ENCODE results near the gene MATK.

DNA sequence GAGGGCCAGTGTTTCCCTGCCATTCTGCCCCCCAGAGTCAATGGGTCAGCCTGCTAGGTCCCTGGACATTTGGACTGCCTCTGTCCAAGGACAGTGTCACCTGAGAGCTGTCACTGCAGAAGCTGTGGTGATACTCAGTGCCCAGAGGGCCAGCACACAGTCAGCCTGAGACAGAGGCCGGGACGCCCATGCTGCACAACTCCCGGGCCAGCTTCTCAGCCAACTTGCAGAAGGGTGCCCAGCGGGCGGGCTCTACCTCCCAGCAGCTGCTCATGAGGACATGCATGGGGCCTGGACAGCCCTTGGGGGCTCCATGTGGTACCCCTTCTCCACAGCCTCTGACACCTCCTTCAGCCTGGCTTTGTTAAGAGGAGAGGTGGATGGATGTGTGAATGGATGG lies 10.3 kb downstream of the MATK start:
- TF ChIP-seq, protein P1, sequence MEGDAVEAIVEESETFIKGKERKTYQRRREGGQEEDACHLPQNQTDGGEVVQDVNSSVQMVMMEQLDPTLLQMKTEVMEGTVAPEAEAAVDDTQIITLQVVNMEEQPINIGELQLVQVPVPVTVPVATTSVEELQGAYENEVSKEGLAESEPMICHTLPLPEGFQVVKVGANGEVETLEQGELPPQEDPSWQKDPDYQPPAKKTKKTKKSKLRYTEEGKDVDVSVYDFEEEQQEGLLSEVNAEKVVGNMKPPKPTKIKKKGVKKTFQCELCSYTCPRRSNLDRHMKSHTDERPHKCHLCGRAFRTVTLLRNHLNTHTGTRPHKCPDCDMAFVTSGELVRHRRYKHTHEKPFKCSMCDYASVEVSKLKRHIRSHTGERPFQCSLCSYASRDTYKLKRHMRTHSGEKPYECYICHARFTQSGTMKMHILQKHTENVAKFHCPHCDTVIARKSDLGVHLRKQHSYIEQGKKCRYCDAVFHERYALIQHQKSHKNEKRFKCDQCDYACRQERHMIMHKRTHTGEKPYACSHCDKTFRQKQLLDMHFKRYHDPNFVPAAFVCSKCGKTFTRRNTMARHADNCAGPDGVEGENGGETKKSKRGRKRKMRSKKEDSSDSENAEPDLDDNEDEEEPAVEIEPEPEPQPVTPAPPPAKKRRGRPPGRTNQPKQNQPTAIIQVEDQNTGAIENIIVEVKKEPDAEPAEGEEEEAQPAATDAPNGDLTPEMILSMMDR (IDR thresholded peaks at IDR 0.05) = no peak
- TF ChIP-seq POLR2A (IDR thresholded peaks at IDR 0.05) = no peak
